Measurements from ENCODE around the gene HELZ. TPM values are rescaled to one million over a fixed set of nuclear protein-coding genes. Genes with fewer than 3 reads are reported as not detected.

Gene HELZ
- total and polyA plus RNA-seq, 2 donors (not counting 3 experiments of a cell fraction or from before 2014, with no cell fraction given), result 8.0 to 47.3 TPM

GRCh38 chr17:67168496-67168895, 76.5 kb downstream of the HELZ start:
- TF ChIP-seq CTCF (IDR thresholded peaks at IDR 0.05; ENCODE audit: extremely low read depth in 1 of 2, insufficient read depth in 1 of 2, low read depth in 1 of 2, low read length in 2 of 2) (no peak), GATA2 (IDR thresholded peaks at IDR 0.05; ENCODE audit: insufficient read depth, insufficient read length, low read depth, low read length) (no peak), POLR2A (IDR thresholded peaks at IDR 0.05; ENCODE audit: low read depth, low read length) (no peak), EZH2 (IDR thresholded peaks at IDR 0.05; ENCODE audit: borderline replicate concordance, low read depth, low read length, severe bottlenecking) (no peak), POLR2AphosphoS5 (IDR thresholded peaks at IDR 0.05; ENCODE audit: insufficient read depth, low read depth, low read length) (no peak), MAX (IDR thresholded peaks at IDR 0.05; ENCODE audit: insufficient read depth, insufficient read length) (no peak)
- FAIRE-seq, result no peak

More at GRCh38 chr17:67168496-67168895, 76.5 kb downstream of the HELZ start:
- Histone ChIP-seq H3K27ac (ENCODE audit: insufficient read depth, low read depth, low read length) (no peak overlapping the region), H3K9me1 (replicated peaks; ENCODE audit: control insufficient read depth, extremely low read depth, insufficient read depth, low read length) (no peaks in the 10 kb centered on the region), H3K9me3 (replicated peaks; ENCODE audit: control insufficient read depth, insufficient read depth, low read length) (no peaks in the 10 kb centered on the region), H3K36me3 (ENCODE audit: control insufficient read depth in 2 of 2, extremely low read depth in 1 of 2, insufficient read depth in 2 of 2, low read length in 2 of 2) (peaks cover 3 to 9% of the 10 kb centered on the region in 2 experiments), H3K79me2 (ENCODE audit: control insufficient read depth, insufficient read depth, low read length) (no peaks in the 10 kb centered on the region), H3K27me3 (ENCODE audit: control insufficient read depth in 2 of 2, insufficient read depth in 2 of 2, low read length in 2 of 2) (no peaks in the 10 kb centered on the region), H3K9ac (replicated peaks; ENCODE audit: extremely low read depth, insufficient read depth, low read length) (no peak overlapping the region), H3K4me1 (ENCODE audit: control insufficient read depth, extremely low read depth, insufficient read depth, low read length) (no peaks in the 10 kb centered on the region), H3K4me3 (replicated peaks in 1 of 3; ENCODE audit: insufficient read depth in 1 of 3, low read depth in 1 of 3, low read length in 3 of 3) (no peak overlapping the region), H2AFZ (ENCODE audit: low read depth, low read length) (no peak overlapping the region), H4K20me1 (replicated peaks; ENCODE audit: control insufficient read depth, extremely low read depth, insufficient read depth, low read length) (no peaks in the 10 kb centered on the region), H3K4me2 (ENCODE audit: insufficient read depth, low read length) (no peak overlapping the region)
- ChIA-PET CTCF (interaction anchor here (2.7 kb wide), 1 partner anchor 9 kb away, joined by 9 read pairs; no protein-coding TSS in a partner anchor), POLR2A (no interaction called here)
- dilution Hi-C loops (cut with MboI; ENCODE audit: extremely low pct_ligation_motif_present, low sequenced_read_pairs) (no loop called here), intact Hi-C loops (cut with micrococcal nuclease) (no loop called here)
- DNase-seq (ENCODE audit: low read depth, low spot score), result no peak
- no TSS peak for BruUV-seq (replicated peaks)
